RWPE2 (cell line): ENCODE data around the gene HDAC8.

ENCODE experiments used
- ATAC-seq: fragments of 200-7000 bp; cut with Tn5 transposase; 3 replicates; pipeline ENCODE4 v1.9.1; 2021; ENCODE audit warnings: low read depth
- DNase-seq: peaks from one replicate; pipeline ENCODE4 v3.0.0-alpha.2; 2020; ENCODE audit warnings: low spot score
- H3K27ac ChIP-seq: fragments of 450-650 bp; 2 replicates; pipeline ENCODE4 v1.5.1; 2017; ENCODE audit warnings: mild to moderate bottlenecking; ENCODE audit not compliant: poor library complexity, severe bottlenecking
- H3K27me3 ChIP-seq: fragments of 250-450 bp; sonication (Bioruptor Pico); 2 replicates; pipeline ENCODE4 v1.5.1; 2021; ENCODE audit warnings: mild to moderate bottlenecking, moderate library complexity; ENCODE audit not compliant: insufficient read depth, poor library complexity, severe bottlenecking
- H3K36me3 ChIP-seq: fragments of 250-450 bp; sonication (Bioruptor Pico); 2 replicates; pipeline ENCODE4 v1.5.1; 2020; ENCODE audit warnings: low read depth, mild to moderate bottlenecking, moderate library complexity
- H3K4me1 ChIP-seq: fragments of 250-450 bp; sonication (Bioruptor Pico); 2 replicates; pipeline ENCODE4 v1.5.1; 2021; ENCODE audit warnings: mild to moderate bottlenecking, moderate library complexity; ENCODE audit not compliant: insufficient read depth, poor library complexity, severe bottlenecking
- H3K4me3 ChIP-seq: fragments of 250-450 bp; sonication (Bioruptor Pico); 2 replicates; pipeline ENCODE4 v1.5.1; 2021; ENCODE audit warnings: mild to moderate bottlenecking, moderate library complexity; ENCODE audit not compliant: severe bottlenecking
- H3K9me3 ChIP-seq: fragments of 250-450 bp; sonication (Bioruptor Pico); 2 replicates; pipeline ENCODE4 v1.5.1; 2021; ENCODE audit warnings: mild to moderate bottlenecking, moderate library complexity; ENCODE audit not compliant: severe bottlenecking
- CTCF ChIP-seq: fragments of 450-650 bp; IDR thresholded peaks from one replicate; pipeline ENCODE4 v1.5.1; 2017; ENCODE audit warnings: mild to moderate bottlenecking, moderate library complexity; ENCODE audit not compliant: poor library complexity, severe bottlenecking

HDAC8 gene

DNA sequence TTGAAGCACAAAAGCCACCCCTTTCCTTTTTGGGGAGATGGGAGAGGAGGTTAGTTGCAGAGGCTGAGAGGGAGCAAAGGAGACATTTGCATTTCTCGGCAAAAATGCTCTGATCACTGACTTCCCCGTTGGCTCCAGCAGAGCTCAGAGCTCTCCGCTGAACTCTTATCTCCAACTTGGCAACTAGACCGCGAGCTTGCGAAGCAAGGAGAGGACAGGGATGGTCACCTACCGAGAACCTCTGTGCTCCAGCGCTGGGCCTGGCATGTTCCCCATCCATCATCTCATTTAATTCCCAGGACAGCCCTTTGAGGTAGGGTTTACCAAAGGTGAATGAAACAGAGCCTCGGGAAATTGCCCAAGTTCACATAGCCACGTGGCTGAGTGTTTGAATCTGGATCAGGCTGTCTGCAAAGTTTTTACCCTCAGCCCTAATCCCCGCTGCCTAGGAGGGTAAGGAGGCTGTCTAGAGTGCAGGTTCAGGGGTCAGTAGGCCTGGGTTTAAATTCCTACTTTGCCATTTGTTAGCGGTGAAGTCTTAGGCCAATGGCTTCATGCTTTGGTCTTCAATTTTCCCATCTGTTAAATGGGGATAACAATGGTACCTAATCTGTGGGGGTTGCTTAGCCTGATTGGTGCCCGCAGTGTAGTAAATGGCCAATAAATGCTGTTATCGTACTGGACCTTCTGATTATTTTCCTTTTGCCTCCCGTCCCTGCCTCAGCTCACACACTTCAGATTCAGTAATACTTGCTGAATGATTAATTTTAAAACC lies 263.2 kb downstream of the HDAC8 start:
- Histone ChIP-seq H3K27me3 (peaks cover 38% of the 10 kb centered on the region), H3K4me3 (no peak overlapping the region), H3K4me1 (no peaks in the 10 kb centered on the region), H3K27ac (no peak overlapping the region), H3K36me3 (no peaks in the 10 kb centered on the region), H3K9me3 (no peaks in the 10 kb centered on the region)
- no peak for DNase-seq
- no peak for TF ChIP-seq CTCF
- no peak for ATAC-seq

DNA sequence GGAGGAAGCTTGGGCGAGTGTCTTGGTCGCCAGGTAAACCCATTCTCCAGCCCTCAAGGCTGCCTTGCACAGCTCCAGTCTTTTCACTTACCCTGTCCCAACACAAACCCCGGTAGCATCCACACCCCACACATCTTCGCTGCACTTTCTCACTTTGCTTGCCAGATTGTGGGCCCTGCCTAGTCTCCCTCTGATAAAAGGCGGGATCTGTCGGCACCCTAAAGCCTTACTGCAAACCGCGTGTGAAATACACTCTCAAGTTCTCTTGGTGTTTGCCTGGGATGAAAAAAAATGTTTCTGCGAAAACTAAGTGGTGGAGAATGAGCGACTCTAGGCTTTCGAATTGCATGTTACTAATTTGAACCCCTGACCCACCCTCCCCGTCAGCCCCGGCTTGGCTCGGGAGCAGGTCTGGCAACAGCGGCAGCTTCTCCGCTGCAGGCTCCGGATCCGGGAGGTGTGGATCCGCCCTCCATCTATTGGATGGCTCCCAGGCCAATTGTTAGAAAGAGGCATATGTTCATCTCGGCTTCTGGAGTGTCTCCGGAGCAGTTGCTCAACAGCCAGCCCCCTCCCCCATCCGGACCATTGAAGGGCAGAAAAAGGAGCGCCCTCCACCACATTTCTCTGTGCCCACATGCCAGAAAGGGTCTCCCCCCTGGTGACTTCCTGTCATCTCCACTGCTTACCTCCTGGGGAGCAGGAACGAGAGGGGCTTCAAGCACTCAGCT lies 263.9 kb downstream of the HDAC8 start:
- H3K4me3 ChIP-seq: no peak overlapping the region

DNA sequence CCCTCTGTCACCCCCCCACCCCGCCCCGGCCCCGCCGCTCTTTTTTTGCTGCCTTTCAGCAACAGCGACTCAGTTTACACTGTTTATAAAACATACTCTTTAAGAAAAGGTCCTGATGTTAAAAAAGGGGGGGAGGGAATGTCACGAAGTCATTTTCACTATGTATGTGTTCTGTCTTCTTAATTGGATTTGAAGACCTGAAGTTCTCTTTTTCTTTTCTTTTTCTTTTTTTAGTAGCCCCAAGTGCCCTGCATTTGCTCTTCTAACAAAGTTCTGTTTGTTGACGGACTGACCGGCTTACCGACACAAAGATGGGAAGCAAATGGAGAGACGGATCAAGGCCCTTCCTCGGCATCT lies 264.5 kb downstream of the HDAC8 start:
- no peak overlapping the region for H3K4me3 ChIP-seq
- ATAC-seq: no peak
- no peak for TF ChIP-seq CTCF
- H3K27me3 ChIP-seq: peaks cover 38% of the 10 kb centered on the region
- H3K4me1 ChIP-seq: no peaks in the 10 kb centered on the region
- no peaks in the 10 kb centered on the region for H3K36me3 ChIP-seq
- H3K9me3 ChIP-seq: no peaks in the 10 kb centered on the region
- no peak overlapping the region for H3K27ac ChIP-seq
- no peak for DNase-seq

More for the DNA sequence above, 263.9 kb downstream of the HDAC8 start:
- no peak overlapping the region for H3K27ac ChIP-seq
- ATAC-seq: peak; percentile 40; the same call in 1 of the 3 replicates
- no peaks in the 10 kb centered on the region for H3K36me3 ChIP-seq
- no peaks in the 10 kb centered on the region for H3K9me3 ChIP-seq
- DNase-seq: no peak
- no peak for TF ChIP-seq CTCF
- no peaks in the 10 kb centered on the region for H3K4me1 ChIP-seq
- H3K27me3 ChIP-seq: peaks cover 38% of the 10 kb centered on the region

- no peak overlapping the region for H3K27ac ChIP-seq
- H3K4me3 ChIP-seq: no peak overlapping the region
- H3K27me3 ChIP-seq: peaks cover 38% of the 10 kb centered on the region
- no peaks in the 10 kb centered on the region for H3K36me3 ChIP-seq
- DNase-seq (no peak), ATAC-seq (no peak)
- no peaks in the 10 kb centered on the region for H3K4me1 ChIP-seq
- H3K9me3 ChIP-seq: no peaks in the 10 kb centered on the region
- no peak for TF ChIP-seq CTCF
Measured at GRCh38 chrX:72307646-72308051, 265.0 kb downstream of the HDAC8 start.
